Spleen (tissue), 11 donors: ENCODE results near the gene JPH2. TPM values are rescaled to one million over a fixed set of nuclear protein-coding genes. Genes with fewer than 3 reads are reported as not detected.

Experiments
- DNase-seq: peaks from one replicate; pipeline ENCODE4 v3.0.0-alpha.2; 2020
- H3K27ac ChIP-seq, 8 donors: fragments of 200-600 bp; sonication (generic) in 7 of 8; 1 replicate in 4 of 8; 2 replicates in 4 of 8; pipeline versions ENCODE4 v1.5.0 to v1.8.0; 2016 to 2021; ENCODE audit warnings: inconsistent platforms in 4 of 8, mild to moderate bottlenecking in 4 of 8, moderate library complexity in 1 of 8
- H3K27me3 ChIP-seq, 7 donors: fragments of 200-600 bp; sonication (generic) in 6 of 7; replicated peaks in 1 of 7; 1 replicate in 4 of 7; 2 replicates in 3 of 7; pipeline versions ENCODE4 v1.5.0 to v1.8.0; 2016 to 2021; ENCODE audit warnings: inconsistent platforms in 3 of 7, mild to moderate bottlenecking in 1 of 7
- H3K36me3 ChIP-seq, 6 donors: fragments of 200-600 bp; sonication (generic) in 5 of 6; 1 replicate in 4 of 6; 2 replicates in 2 of 6; pipeline versions ENCODE4 v1.5.0 to v1.8.0; 2016 to 2021; ENCODE audit warnings: inconsistent platforms in 2 of 6
- H3K4me1 ChIP-seq, 6 donors: fragments of 200-600 bp; sonication (generic) in 5 of 6; 1 replicate in 3 of 6; 2 replicates in 3 of 6; pipeline versions ENCODE4 v1.5.0 to v1.8.0; 2016 to 2021; ENCODE audit warnings: inconsistent platforms in 3 of 6
- H3K4me3 ChIP-seq, 8 donors: fragments of 200-600 bp; sonication (generic) in 7 of 8; 1 replicate in 4 of 8; 2 replicates in 4 of 8; pipeline versions ENCODE4 v1.5.0 to v1.8.0; 2016 to 2021; ENCODE audit warnings: inconsistent platforms in 4 of 8, mild to moderate bottlenecking in 4 of 8, moderate library complexity in 2 of 8
- H3K9me3 ChIP-seq, 8 donors: fragments of 200-600 bp; sonication (generic) in 7 of 8; 1 replicate in 4 of 8; 2 replicates in 4 of 8; pipeline versions ENCODE4 v1.5.0 to v1.8.0; 2016 to 2021; ENCODE audit warnings: inconsistent platforms in 4 of 8
- POLR2A ChIP-seq, 3 donors: fragments of 450-650 bp; IDR thresholded peaks; one replicate each; pipeline ENCODE4 v1.5.1; 2017; ENCODE audit warnings: antibody characterized with exemption in 3 of 3, mild to moderate bottlenecking in 1 of 3
- POLR2AphosphoS5 ChIP-seq, 3 donors: sonication (generic); formaldehyde crosslinking; IDR thresholded peaks; one replicate each; pipeline ENCODE4 v1.5.1; 2017; ENCODE audit warnings: antibody characterized with exemption in 3 of 3
- WGBS, 5 donors: extraction: QIAGEN DNeasy Blood & Tissue Kit in 3 of 5; methylation state at CpG; one replicate each; pipeline versions ENCODE4 v1.1.5 to v1.1.7; 2013 to 2018; 5-methylcytosine and 5-hydroxymethylcytosine counted together
- intact Hi-C: fragments of 100-400 bp; cut with DNase I; formaldehyde crosslinking; loops from one replicate; pipeline ENCODE4 v1.15.0; 2023; ENCODE audit warnings: low total_unique reads
- polyA plus RNA-seq, 3 donors: library from polyadenylated mRNA; stranded (reverse); fragments of 200-250 nt; gene quantifications; one replicate each; pipeline ENCODE4 v1.2.1, GENCODE V29; 2013
- total RNA-seq, 7 donors: library from RNA; depleted of rRNA in 3 of 7; stranded (reverse); fragments of >200 nt in 3 of 7; fragmentation: NEBNext Ultra II Directional in 4 of 7; extraction: Animal tissue kit (Norgen Biotek cat#: 25700) in 4 of 7; gene quantifications; one replicate each; pipeline versions ENCODE4 v1.1.0 to v1.2.1, GENCODE V29; 2016 to 2021
- TF ChIP-seq, protein P1 (sequence below), 11 experiments: fragments of 200-600 bp in 7 of 11; fragments of 450-650 bp in 4 of 11; sonication (generic) in 4 of 11; IDR thresholded peaks in 8 of 11; conservative IDR thresholded peaks in 3 of 11; 1 replicate in 7 of 11; 2 replicates in 4 of 11; pipeline versions ENCODE4 v1.4.0 to v1.8.0; 2016 to 2021; ENCODE audit warnings: antibody characterized with exemption in 11 of 11, inconsistent platforms in 4 of 11, mild to moderate bottlenecking in 1 of 11
- donor health status: healthy with polysubstance abuse.
- donor health status: DM: no; HTN: no; CAD: no; lungs with moderate emphysema.
- donor health status: DM: no; HTN: no; CAD: no.
- donor health status: Bipolar disorder and iron deficiency.
- donor health status: healthy.
- donor health status: DM: no; HTN: no; CAD: no.
- donor health status: DM: yes; HTN: yes; CAD: no.

JPH2 gene
- total and polyA plus RNA-seq, 10 donors = 0.50 to 4.4 (median 1.3) TPM

DNA sequence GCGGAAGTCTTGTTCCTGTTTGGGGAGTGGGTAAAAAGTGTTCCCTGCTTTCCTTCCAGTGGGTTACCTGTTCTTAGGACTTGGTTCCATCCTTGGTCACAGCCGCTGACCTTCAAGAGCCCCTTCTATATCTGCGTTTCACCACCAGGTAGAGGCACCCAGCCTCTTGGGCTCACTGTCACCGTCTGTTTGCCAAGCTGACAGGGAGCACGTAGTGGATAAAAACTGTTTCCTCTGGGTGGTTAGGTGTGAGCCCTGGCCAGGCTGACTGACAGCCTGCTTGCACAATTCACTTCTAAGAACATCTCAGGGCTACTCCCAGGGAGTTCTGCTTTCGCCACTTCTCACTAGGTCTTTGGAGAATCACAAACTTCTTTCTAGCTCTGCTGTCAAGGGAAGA lies 1.8 kb upstream of the JPH2 start:
- H3K27ac ChIP-seq = peak overlapping the region in 2 of 8 donors; percentile 22 to 58

DNA sequence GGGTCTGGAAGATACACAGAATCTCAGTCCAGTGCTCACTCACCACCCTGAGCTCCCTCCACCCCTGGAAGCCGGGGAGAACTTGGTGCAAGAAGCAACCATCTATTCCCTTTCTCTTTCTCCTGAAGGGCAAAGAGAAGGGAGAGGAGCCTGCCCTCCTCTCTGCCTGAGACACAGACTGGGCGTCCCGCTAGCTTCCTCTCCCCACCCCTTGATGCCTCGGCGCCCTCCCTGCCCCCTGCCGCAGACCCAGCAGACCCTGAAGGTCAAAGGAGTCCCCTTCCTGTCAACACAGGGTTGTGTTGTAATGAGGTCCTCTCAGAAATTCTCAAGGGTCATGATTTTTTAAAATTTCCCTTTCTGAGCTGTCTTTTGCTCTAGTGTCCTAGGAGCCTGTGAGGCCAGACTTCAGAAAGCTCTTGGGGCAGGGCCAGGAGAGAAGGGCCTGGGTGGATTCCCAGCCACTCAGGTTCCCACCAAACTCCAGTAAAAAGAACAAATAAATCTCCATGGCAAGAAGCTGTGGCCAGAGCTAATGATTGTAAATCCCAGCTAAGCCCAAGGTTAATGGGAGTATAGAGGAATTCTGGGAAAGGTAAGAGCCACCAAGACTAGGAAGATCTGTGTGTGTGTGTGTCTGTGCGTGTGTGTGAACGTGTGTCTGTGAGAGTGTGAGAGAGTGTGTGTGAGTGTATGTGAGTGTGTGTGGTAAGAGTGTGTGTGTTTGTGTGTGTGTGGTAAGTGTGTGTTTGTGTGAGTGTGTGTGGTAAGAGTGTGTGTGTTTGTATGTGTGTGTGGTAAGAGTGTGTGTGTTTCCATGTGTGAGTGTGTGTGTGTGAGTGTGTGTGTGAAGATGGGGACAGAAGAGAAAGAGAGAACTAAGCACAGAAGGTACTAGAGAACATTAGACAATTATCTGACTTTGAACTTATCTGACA lies 1.1 kb upstream of the JPH2 start:
- no peaks in the 10 kb centered on the region for H3K36me3 ChIP-seq
- H3K4me1 ChIP-seq = peaks cover 5 to 40% (median 17%) of the 10 kb centered on the region in 6 donors
- intact Hi-C loops = loop anchor here (5.0 kb wide), 1 partner anchor 71 kb away; no protein-coding TSS in a partner anchor
- 19 to 31% (median 24%) methylated on average over 8 of the region's 8 CpGs for WGBS, 5 donors
- H3K27me3 ChIP-seq = peaks cover 0 to 47% (median 26%) of the 10 kb centered on the region in 7 donors
- no peaks in the 10 kb centered on the region for H3K9me3 ChIP-seq
- H3K27ac ChIP-seq = peak overlapping the region in 4 of 8 donors; percentile 22 to 58 (median 38)
- TF ChIP-seq POLR2AphosphoS5 (IDR thresholded peaks at IDR 0.05) = peak in 1 of 3 donors; percentile 17
- TF ChIP-seq POLR2A (IDR thresholded peaks at IDR 0.05) = no peak
- DNase-seq = no peak
- peak overlapping the region in 5 of 8 donors; percentile 8 to 59 (median 27) for H3K4me3 ChIP-seq

More for the DNA sequence above, 1.8 kb upstream of the JPH2 start:
- intact Hi-C loops = loop anchor here (5.0 kb wide), 1 partner anchor 71 kb away; no protein-coding TSS in a partner anchor
- H3K27me3 ChIP-seq = peaks cover 0 to 40% (median 26%) of the 10 kb centered on the region in 7 donors
- 54 to 78% (median 66%) methylated on average over 6 of the region's 6 CpGs for WGBS, 5 donors
- H3K36me3 ChIP-seq = no peaks in the 10 kb centered on the region
- TF ChIP-seq, protein P1, sequence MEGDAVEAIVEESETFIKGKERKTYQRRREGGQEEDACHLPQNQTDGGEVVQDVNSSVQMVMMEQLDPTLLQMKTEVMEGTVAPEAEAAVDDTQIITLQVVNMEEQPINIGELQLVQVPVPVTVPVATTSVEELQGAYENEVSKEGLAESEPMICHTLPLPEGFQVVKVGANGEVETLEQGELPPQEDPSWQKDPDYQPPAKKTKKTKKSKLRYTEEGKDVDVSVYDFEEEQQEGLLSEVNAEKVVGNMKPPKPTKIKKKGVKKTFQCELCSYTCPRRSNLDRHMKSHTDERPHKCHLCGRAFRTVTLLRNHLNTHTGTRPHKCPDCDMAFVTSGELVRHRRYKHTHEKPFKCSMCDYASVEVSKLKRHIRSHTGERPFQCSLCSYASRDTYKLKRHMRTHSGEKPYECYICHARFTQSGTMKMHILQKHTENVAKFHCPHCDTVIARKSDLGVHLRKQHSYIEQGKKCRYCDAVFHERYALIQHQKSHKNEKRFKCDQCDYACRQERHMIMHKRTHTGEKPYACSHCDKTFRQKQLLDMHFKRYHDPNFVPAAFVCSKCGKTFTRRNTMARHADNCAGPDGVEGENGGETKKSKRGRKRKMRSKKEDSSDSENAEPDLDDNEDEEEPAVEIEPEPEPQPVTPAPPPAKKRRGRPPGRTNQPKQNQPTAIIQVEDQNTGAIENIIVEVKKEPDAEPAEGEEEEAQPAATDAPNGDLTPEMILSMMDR (IDR thresholded peaks at IDR 0.05 in 8 of 11, conservative IDR thresholded peaks at IDR 0.05 in 3 of 11) = no peak
- TF ChIP-seq POLR2AphosphoS5 (IDR thresholded peaks at IDR 0.05) (no peak), POLR2A (IDR thresholded peaks at IDR 0.05) (no peak)
- no peak for DNase-seq
- peaks cover 5 to 40% (median 17%) of the 10 kb centered on the region in 6 donors for H3K4me1 ChIP-seq
- H3K4me3 ChIP-seq = no peak overlapping the region
- H3K9me3 ChIP-seq = no peaks in the 10 kb centered on the region

DNA sequence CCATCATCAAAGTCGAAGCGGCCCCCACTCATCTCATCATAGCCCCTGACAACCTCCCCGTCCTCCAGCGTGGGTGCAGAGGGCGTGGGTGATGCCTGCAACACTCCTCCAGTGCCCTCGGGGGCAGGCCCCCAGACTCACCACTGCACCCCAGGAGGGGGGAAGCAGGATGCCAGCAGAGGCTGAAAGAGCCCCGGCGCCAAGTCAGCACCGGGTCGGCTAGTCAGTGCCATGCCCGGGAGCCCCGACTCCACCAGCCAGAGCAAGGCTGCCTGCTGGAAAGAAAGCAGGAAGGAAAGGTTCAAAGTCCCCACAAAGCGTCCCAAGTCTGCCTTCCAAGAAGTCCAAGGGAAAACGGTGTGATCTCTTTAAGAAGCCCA lies 324 bp downstream of the JPH2 start:
- Histone ChIP-seq H3K27ac (peak overlapping the region in 4 of 8 donors; percentile 40 to 58 (median 50)), H3K4me3 (peak overlapping the region in 5 of 8 donors; percentile 8 to 59 (median 27)), H3K27me3 (peaks cover 0 to 55% (median 26%) of the 10 kb centered on the region in 7 donors), H3K36me3 (no peaks in the 10 kb centered on the region), H3K9me3 (no peaks in the 10 kb centered on the region), H3K4me1 (peaks cover 5 to 40% (median 17%) of the 10 kb centered on the region in 6 donors)
- 16 to 31% (median 23%) methylated on average over 12 to 14 of the region's 14 CpGs for WGBS, 5 donors
- no peak for DNase-seq
- TF ChIP-seq POLR2AphosphoS5 (IDR thresholded peaks at IDR 0.05) (no peak), POLR2A (IDR thresholded peaks at IDR 0.05) (no peak)
- TF ChIP-seq, protein P1 (IDR thresholded peaks at IDR 0.05 in 8 of 11, conservative IDR thresholded peaks at IDR 0.05 in 3 of 11) = no peak
- intact Hi-C loops = loop anchor here (5.0 kb wide), 1 partner anchor 69 kb away; no protein-coding TSS in a partner anchor

DNA sequence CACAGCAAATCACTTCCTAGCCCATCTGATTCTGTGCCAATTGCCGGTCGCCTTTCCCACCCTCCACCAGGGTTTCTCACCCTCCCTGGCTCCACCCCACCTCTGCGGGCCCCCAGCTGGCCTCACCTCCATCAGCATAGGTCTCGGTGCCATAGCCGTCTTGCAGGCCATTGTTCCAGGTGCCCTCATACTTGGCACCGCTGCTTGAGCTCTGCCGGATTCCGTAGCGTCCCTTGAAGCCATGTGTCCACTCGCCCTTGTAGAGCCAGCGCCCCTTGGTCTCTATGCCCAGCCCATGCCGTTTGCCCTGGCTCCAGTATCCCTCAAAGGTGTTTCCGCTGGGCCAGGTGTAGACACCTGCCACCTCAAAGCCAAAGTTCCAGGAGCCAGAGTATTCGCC lies 787 bp downstream of the JPH2 start:
- no peaks in the 10 kb centered on the region for H3K36me3 ChIP-seq
- peaks cover 5 to 40% (median 17%) of the 10 kb centered on the region in 6 donors for H3K4me1 ChIP-seq
- no peaks in the 10 kb centered on the region for H3K9me3 ChIP-seq
- H3K4me3 ChIP-seq = peak overlapping the region in 5 of 8 donors; percentile 2 to 59 (median 27)
- peak overlapping the region in 3 of 8 donors; percentile 40 to 58 (median 51) for H3K27ac ChIP-seq
- no peak for TF ChIP-seq POLR2A (IDR thresholded peaks at IDR 0.05)
- 87 to 94% (median 90%) methylated on average over 14 of the region's 14 CpGs for WGBS, 5 donors
- intact Hi-C loops = loop anchor here (5.0 kb wide), 1 partner anchor 69 kb away; no protein-coding TSS in a partner anchor
- DNase-seq = no peak
- peaks cover 0 to 58% (median 26%) of the 10 kb centered on the region in 7 donors for H3K27me3 ChIP-seq
